K562 (cell line): Measurements from ENCODE around the gene TTC31. TPM values are rescaled to one million over a fixed set of nuclear protein-coding genes. Genes with fewer than 3 reads are reported as not detected.

Experiments
- BCL6 ChIP-seq: fragments of 250-450 bp; sonication (Bioruptor Pico); IDR thresholded peaks from 2 replicates; pipeline ENCODE4 v1.4.0; 2020
- CREB1 ChIP-seq, 2 experiments: sonication (generic) in 1 of 2; formaldehyde crosslinking in 1 of 2; IDR thresholded peaks; 2 replicates each; pipeline versions ENCODE4 v1.6.1 to v1.8.0; 2012 to 2022; ENCODE audit warnings: inconsistent platforms in 1 of 2, mild to moderate bottlenecking in 1 of 2, missing genetic modification reagents in 1 of 2, moderate library complexity in 1 of 2
- CREM ChIP-seq: IDR thresholded peaks from 2 replicates; pipeline ENCODE4 v1.6.1; 2014; ENCODE audit warnings: antibody characterized with exemption, low read depth
- EP300 ChIP-seq: IDR thresholded peaks from 2 replicates; pipeline ENCODE4 v1.6.1; 2012; ENCODE audit warnings: low read length, improper control_type of control experiment
- JUN ChIP-seq, 2 experiments: sonication (generic) in 1 of 2; formaldehyde crosslinking in 1 of 2; IDR thresholded peaks; 2 replicates each; pipeline versions ENCODE4 v1.6.1 to v1.8.0; 2012 to 2022; ENCODE audit warnings: borderline replicate concordance in 2 of 2, mild to moderate bottlenecking in 2 of 2, improper control_type of control experiment in 1 of 2, low read depth in 1 of 2, low read length in 1 of 2, missing genetic modification reagents in 1 of 2
- NEUROD1 ChIP-seq: fragments of 150-350 bp; IDR thresholded peaks from 2 replicates; pipeline ENCODE4 v1.6.1; 2014; ENCODE audit warnings: borderline replicate concordance, low read length, low read depth; ENCODE audit not compliant: partially characterized antibody
- POLR2AphosphoS2 ChIP-seq: IDR thresholded peaks from 2 replicates; pipeline ENCODE4 v1.6.1; 2012; ENCODE audit warnings: low read length, improper control_type of control experiment
- POLR2AphosphoS5 ChIP-seq: IDR thresholded peaks from 2 replicates; pipeline ENCODE4 v1.6.1; 2011; ENCODE audit warnings: mild to moderate bottlenecking, low read depth, low read length, moderate library complexity; ENCODE audit not compliant: control insufficient read depth, insufficient read depth
- PRMT5 ChIP-seq: sonication (generic); formaldehyde crosslinking; IDR thresholded peaks from 2 replicates; pipeline ENCODE4 v1.5.0; 2020; ENCODE audit warnings: missing genetic modification reagents
- PURB ChIP-seq: sonication (generic); formaldehyde crosslinking; IDR thresholded peaks from 2 replicates; pipeline ENCODE4 v1.9.0; 2021; ENCODE audit warnings: low read depth, mild to moderate bottlenecking, missing genetic modification reagents
- RBM25 ChIP-seq: fragments of 200-400 bp; formaldehyde crosslinking; IDR thresholded peaks from 2 replicates; pipeline ENCODE4 v1.6.1; 2018; ENCODE audit warnings: low read length, low read depth, moderate library complexity; ENCODE audit not compliant: severe bottlenecking
- TSC22D4 ChIP-seq: fragments of 450-650 bp; IDR thresholded peaks from 2 replicates; pipeline ENCODE4 v1.6.1; 2016; ENCODE audit warnings: missing genetic modification characterization, missing biosample characterization, control low read depth
- ZNF165 ChIP-seq: fragments of 250-450 bp; sonication (Bioruptor Pico); IDR thresholded peaks from 2 replicates; pipeline ENCODE4 v1.4.0; 2020; ENCODE audit warnings: borderline replicate concordance
- ZNF445 ChIP-seq: fragments of 250-450 bp; sonication (Bioruptor Pico); IDR thresholded peaks from 2 replicates; pipeline ENCODE4 v1.4.0; 2020; ENCODE audit warnings: low read depth, mild to moderate bottlenecking, moderate library complexity
- ZNF668 ChIP-seq: fragments of 250-450 bp; sonication (Bioruptor Pico); IDR thresholded peaks from 2 replicates; pipeline ENCODE4 v1.8.0; 2022; ENCODE audit warnings: mild to moderate bottlenecking, inconsistent platforms
- ZNF780A ChIP-seq: fragments of 250-450 bp; sonication (Bioruptor Pico); IDR thresholded peaks from 2 replicates; pipeline ENCODE4 v1.5.0; 2021; ENCODE audit warnings: mild to moderate bottlenecking
- polyA plus RNA-seq, 8 experiments: library from polyadenylated mRNA; depleted of rRNA in 4 of 8; stranded (reverse) in 5 of 8; unstranded in 3 of 8; fragments of >200 nt; fragmentation: Nextera tagmentation in 2 of 8; fragmentation: Illumina TruSeq in 1 of 8; extraction: Ambion mirVana in 2 of 8; extraction: Trizol in 1 of 8; gene quantifications; 2 replicates each; pipeline versions ENCODE4 v1.2.1 to v1.2.3, GENCODE V29; 2011 to 2014; ENCODE audit warnings: inconsistent platforms in 1 of 8, missing spikeins in 1 of 8
- total RNA-seq, 7 experiments: library from RNA; depleted of rRNA in 6 of 7; stranded (reverse); fragments of >200 nt in 6 of 7; fragmentation: Illumina TruSeq in 2 of 7; extraction: Trizol in 2 of 7; gene quantifications; 2 replicates each; pipeline versions ENCODE4 v1.2.1 to v1.2.3, GENCODE V29; 2011 to 2021; ENCODE audit warnings: low replicate concordance in 1 of 7
- TF ChIP-seq, protein P1 (sequence below): fragments of 450-650 bp; IDR thresholded peaks from 2 replicates; pipeline ENCODE4 v1.7.0; 2016; ENCODE audit warnings: borderline replicate concordance
- TF ChIP-seq, protein P2 (sequence below): fragments of 250-450 bp; sonication (Bioruptor Pico); IDR thresholded peaks from 2 replicates; pipeline ENCODE4 v1.4.0; 2020; ENCODE audit warnings: mild to moderate bottlenecking, moderate library complexity
- TF ChIP-seq, protein P3 (sequence below), 2 experiments: fragments of 450-650 bp; conservative IDR thresholded peaks; 2 replicates each; pipeline ENCODE4 v1.6.1; 2017; ENCODE audit warnings: mild to moderate bottlenecking in 2 of 2, moderate library complexity in 2 of 2
- TF ChIP-seq, protein P4 (sequence below): sonication (generic); formaldehyde crosslinking; IDR thresholded peaks from 2 replicates; pipeline ENCODE4 v1.5.0; 2020; ENCODE audit warnings: missing genetic modification reagents

Gene TTC31
- total and polyA plus RNA-seq, 9 of the 15 experiments (the other 6 are each of a cell fraction or from before 2014, with no cell fraction given) = 4.7 to 30.5 (median 15.9) TPM

DNA sequence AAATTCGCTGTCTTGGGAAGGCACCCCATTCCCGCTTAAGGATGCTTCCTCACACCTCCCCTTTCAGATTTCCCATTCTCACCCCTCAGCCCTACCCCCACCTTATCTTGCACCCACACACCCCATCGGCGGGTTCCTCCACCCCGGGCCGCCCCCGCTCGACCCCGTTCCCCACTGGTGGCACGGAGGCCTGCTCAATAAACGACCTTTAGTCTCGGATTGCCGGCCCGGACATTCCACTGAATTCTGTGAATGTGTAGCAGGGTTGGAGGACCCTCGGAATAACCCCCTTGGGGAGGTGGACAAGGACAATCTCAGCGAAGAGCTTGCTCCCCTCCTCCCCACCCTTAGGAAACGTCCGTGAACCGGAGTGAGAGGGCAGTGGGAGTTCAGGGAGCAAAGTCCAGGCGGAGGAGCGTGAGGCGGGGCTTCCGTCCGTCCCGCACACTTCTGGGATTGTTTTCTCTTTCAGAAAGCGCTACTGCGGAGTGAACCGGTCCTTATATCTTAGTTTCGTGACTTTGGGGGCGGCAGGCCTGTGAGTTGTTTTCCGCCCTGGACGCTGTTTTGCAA is 19.4 kb downstream of the TTC31 start (continued):
- TF ChIP-seq, protein P1, sequence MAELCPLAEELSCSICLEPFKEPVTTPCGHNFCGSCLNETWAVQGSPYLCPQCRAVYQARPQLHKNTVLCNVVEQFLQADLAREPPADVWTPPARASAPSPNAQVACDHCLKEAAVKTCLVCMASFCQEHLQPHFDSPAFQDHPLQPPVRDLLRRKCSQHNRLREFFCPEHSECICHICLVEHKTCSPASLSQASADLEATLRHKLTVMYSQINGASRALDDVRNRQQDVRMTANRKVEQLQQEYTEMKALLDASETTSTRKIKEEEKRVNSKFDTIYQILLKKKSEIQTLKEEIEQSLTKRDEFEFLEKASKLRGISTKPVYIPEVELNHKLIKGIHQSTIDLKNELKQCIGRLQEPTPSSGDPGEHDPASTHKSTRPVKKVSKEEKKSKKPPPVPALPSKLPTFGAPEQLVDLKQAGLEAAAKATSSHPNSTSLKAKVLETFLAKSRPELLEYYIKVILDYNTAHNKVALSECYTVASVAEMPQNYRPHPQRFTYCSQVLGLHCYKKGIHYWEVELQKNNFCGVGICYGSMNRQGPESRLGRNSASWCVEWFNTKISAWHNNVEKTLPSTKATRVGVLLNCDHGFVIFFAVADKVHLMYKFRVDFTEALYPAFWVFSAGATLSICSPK = no peak
- TF ChIP-seq CREM = no peak; the same call in 1 of the 2 replicates
- TF ChIP-seq BCL6 = no peak
- TF ChIP-seq EP300 = no peak
- no peak for TF ChIP-seq PRMT5 (CRISPR knock-in tag)
- TF ChIP-seq, protein P2, sequence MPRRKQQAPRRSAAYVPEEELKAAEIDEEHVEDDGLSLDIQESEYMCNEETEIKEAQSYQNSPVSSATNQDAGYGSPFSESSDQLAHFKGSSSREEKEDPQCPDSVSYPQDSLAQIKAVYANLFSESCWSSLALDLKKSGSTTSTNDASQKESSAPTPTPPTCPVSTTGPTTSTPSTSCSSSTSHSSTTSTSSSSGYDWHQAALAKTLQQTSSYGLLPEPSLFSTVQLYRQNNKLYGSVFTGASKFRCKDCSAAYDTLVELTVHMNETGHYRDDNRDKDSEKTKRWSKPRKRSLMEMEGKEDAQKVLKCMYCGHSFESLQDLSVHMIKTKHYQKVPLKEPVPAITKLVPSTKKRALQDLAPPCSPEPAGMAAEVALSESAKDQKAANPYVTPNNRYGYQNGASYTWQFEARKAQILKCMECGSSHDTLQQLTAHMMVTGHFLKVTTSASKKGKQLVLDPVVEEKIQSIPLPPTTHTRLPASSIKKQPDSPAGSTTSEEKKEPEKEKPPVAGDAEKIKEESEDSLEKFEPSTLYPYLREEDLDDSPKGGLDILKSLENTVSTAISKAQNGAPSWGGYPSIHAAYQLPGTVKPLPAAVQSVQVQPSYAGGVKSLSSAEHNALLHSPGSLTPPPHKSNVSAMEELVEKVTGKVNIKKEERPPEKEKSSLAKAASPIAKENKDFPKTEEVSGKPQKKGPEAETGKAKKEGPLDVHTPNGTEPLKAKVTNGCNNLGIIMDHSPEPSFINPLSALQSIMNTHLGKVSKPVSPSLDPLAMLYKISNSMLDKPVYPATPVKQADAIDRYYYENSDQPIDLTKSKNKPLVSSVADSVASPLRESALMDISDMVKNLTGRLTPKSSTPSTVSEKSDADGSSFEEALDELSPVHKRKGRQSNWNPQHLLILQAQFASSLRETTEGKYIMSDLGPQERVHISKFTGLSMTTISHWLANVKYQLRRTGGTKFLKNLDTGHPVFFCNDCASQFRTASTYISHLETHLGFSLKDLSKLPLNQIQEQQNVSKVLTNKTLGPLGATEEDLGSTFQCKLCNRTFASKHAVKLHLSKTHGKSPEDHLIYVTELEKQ (CRISPR knock-in tag) = no peak
- no peak for TF ChIP-seq RBM25
- TF ChIP-seq ZNF668 (CRISPR knock-in tag) = no peak
- no peak for TF ChIP-seq JUN (IDR thresholded peaks at IDR 0.05; ENCODE audit: borderline replicate concordance, low read depth, low read length)
- TF ChIP-seq JUN (CRISPR knock-in tag; IDR thresholded peaks at IDR 0.05; ENCODE audit: borderline replicate concordance) = no peak
- TF ChIP-seq CREB1 (IDR thresholded peaks at IDR 0.05) = 0 out of 2 replicates have a peak, but pooled peaks have one; percentile 8
- TF ChIP-seq CREB1 (CRISPR knock-in tag; IDR thresholded peaks at IDR 0.05) = no peak
- TF ChIP-seq, protein P3, sequence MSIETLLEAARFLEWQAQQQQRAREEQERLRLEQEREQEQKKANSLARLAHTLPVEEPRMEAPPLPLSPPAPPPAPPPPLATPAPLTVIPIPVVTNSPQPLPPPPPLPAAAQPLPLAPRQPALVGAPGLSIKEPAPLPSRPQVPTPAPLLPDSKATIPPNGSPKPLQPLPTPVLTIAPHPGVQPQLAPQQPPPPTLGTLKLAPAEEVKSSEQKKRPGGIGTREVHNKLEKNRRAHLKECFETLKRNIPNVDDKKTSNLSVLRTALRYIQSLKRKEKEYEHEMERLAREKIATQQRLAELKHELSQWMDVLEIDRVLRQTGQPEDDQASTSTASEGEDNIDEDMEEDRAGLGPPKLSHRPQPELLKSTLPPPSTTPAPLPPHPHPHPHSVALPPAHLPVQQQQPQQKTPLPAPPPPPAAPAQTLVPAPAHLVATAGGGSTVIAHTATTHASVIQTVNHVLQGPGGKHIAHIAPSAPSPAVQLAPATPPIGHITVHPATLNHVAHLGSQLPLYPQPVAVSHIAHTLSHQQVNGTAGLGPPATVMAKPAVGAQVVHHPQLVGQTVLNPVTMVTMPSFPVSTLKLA (conservative IDR thresholded peaks at IDR 0.05) = peak in 1 of 2 experiments; percentile 34; a peak in 2 of 4 replicates
- TF ChIP-seq NEUROD1 = no peak
- no peak for TF ChIP-seq ZNF165 (CRISPR knock-in tag)
- TF ChIP-seq ZNF445 = no peak
- TF ChIP-seq, protein P4, sequence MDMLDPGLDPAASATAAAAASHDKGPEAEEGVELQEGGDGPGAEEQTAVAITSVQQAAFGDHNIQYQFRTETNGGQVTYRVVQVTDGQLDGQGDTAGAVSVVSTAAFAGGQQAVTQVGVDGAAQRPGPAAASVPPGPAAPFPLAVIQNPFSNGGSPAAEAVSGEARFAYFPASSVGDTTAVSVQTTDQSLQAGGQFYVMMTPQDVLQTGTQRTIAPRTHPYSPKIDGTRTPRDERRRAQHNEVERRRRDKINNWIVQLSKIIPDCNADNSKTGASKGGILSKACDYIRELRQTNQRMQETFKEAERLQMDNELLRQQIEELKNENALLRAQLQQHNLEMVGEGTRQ (CRISPR knock-in tag) = no peak
- no peak for TF ChIP-seq ZNF780A (CRISPR knock-in tag)
- peak; percentile 24; the same call in 1 of the 2 replicates for TF ChIP-seq POLR2AphosphoS5
- no peak for TF ChIP-seq PURB (CRISPR knock-in tag)
- TF ChIP-seq TSC22D4 (tag) = no peak
- no peak for TF ChIP-seq POLR2AphosphoS2
